Naive thymus-derived CD4-positive, alpha-beta T cell (primary cell): ENCODE data around the gene ZSWIM3. TPM values are rescaled to one million over a fixed set of nuclear protein-coding genes. Genes with fewer than 3 reads are reported as not detected.

Experiments
- ATAC-seq: fragments of 150-1000 bp; cut with Tn5 transposase; 2 replicates; pipeline ENCODE4 v1.10.0; 2021; ENCODE audit warnings: mild to moderate bottlenecking, moderate library complexity
- CTCF ChIA-PET: fragments of 350-600 bp; sonication (Branson Sonifier 250); formaldehyde crosslinking; loops from one replicate; lab custom pipeline; 2021; ENCODE audit warnings: antibody characterized with exemption; lab: Charles Lee
- POLR2A ChIA-PET: fragments of 350-600 bp; sonication (Branson Sonifier 250); formaldehyde crosslinking; loops from one replicate; lab custom pipeline; 2021; ENCODE audit warnings: antibody characterized with exemption, inconsistent platforms; lab: Charles Lee
- DNase-seq, 9 donors: peaks; one replicate each; pipeline versions ENCODE4 v3.0.0 to v3.0.0-alpha.2; 2020 to 2022; ENCODE audit warnings: mixed read lengths in 1 of 9
- H3K27ac ChIP-seq: one replicate; pipeline ENCODE4 v1.7.0; 2013; ENCODE audit warnings: mild to moderate bottlenecking, low read depth, low read length, moderate library complexity
- H3K27me3 ChIP-seq, 2 donors: one replicate each; pipeline ENCODE4 v1.7.0; 2013; ENCODE audit warnings: low read length in 2 of 2, mild to moderate bottlenecking in 2 of 2, moderate library complexity in 2 of 2; ENCODE audit not compliant: control insufficient read depth in 2 of 2, insufficient read depth in 2 of 2
- H3K36me3 ChIP-seq, 3 experiments: 1 replicate in 2 of 3; 2 replicates in 1 of 3; pipeline ENCODE4 v1.7.0; 2013; ENCODE audit warnings: low read length in 3 of 3, mild to moderate bottlenecking in 3 of 3, moderate library complexity in 1 of 3; ENCODE audit not compliant: insufficient read depth in 3 of 3, control insufficient read depth in 2 of 3
- H3K4me1 ChIP-seq, 2 donors: one replicate each; pipeline ENCODE4 v1.7.0; 2013; ENCODE audit warnings: low read length in 2 of 2, mild to moderate bottlenecking in 2 of 2, moderate library complexity in 1 of 2; ENCODE audit not compliant: control insufficient read depth in 2 of 2, insufficient read depth in 2 of 2
- H3K4me3 ChIP-seq: 2 replicates; pipeline ENCODE4 v1.7.0; 2013; ENCODE audit warnings: mild to moderate bottlenecking, low read length
- H3K9me3 ChIP-seq, 3 experiments: 1 replicate in 2 of 3; 2 replicates in 1 of 3; pipeline ENCODE4 v1.7.0; 2013; ENCODE audit warnings: low read length in 3 of 3; ENCODE audit not compliant: control insufficient read depth in 2 of 3
- H3K27ac Mint-ChIP-seq, 9 donors: one replicate each; pipeline ENCODE4 v1.8.0; 2020 to 2022; ENCODE audit warnings: mixed read lengths in 9 of 9, mild to moderate bottlenecking in 8 of 9, moderate library complexity in 5 of 9, inconsistent platforms in 2 of 9
- H3K27me3 Mint-ChIP-seq, 5 donors: one replicate each; pipeline ENCODE4 v1.8.0; 2021 to 2022; ENCODE audit warnings: mixed read lengths in 5 of 5, mild to moderate bottlenecking in 1 of 5
- H3K36me3 Mint-ChIP-seq, 5 donors: one replicate each; pipeline ENCODE4 v1.8.0; 2020 to 2022; ENCODE audit warnings: mixed read lengths in 5 of 5, mild to moderate bottlenecking in 3 of 5, inconsistent platforms in 1 of 5
- H3K4me1 Mint-ChIP-seq, 7 donors: one replicate each; pipeline ENCODE4 v1.8.0; 2020 to 2022; ENCODE audit warnings: mixed read lengths in 7 of 7, mild to moderate bottlenecking in 3 of 7, inconsistent platforms in 1 of 7
- H3K4me3 Mint-ChIP-seq, 10 donors: one replicate each; pipeline ENCODE4 v1.8.0; 2020 to 2022; ENCODE audit warnings: mild to moderate bottlenecking in 10 of 10, mixed read lengths in 10 of 10, moderate library complexity in 6 of 10, inconsistent platforms in 2 of 10
- H3K9me3 Mint-ChIP-seq, 11 donors: one replicate each; pipeline ENCODE4 v1.8.0; 2020 to 2022; ENCODE audit warnings: mixed read lengths in 11 of 11, mild to moderate bottlenecking in 4 of 11, inconsistent platforms in 1 of 11, moderate library complexity in 1 of 11
- intact Hi-C, 2 donors: fragments of 100-400 bp; cut with micrococcal nuclease; formaldehyde crosslinking; loops; one replicate each; pipeline ENCODE4 v1.15.1; 2023
- polyA plus RNA-seq, 2 donors: library from polyadenylated mRNA; unstranded; fragments of 300-500 nt; fragmentation: Illumina TruSeq; gene quantifications; one replicate each; pipeline ENCODE4 v1.2.3, GENCODE V29; 2021
- total RNA-seq, 6 experiments: library from RNA in 5 of 6; stranded (reverse) in 5 of 6; gene quantifications; 1 replicate in 5 of 6; 2 replicates in 1 of 6; pipeline ENCODE4 v1.2.3 and lab custom pipeline; 2021 to 2026

ZSWIM3 gene
- total and polyA plus RNA-seq, 7 experiments from 2014 or later = 1.2 to 6.8 (median 3.1) TPM

DNA sequence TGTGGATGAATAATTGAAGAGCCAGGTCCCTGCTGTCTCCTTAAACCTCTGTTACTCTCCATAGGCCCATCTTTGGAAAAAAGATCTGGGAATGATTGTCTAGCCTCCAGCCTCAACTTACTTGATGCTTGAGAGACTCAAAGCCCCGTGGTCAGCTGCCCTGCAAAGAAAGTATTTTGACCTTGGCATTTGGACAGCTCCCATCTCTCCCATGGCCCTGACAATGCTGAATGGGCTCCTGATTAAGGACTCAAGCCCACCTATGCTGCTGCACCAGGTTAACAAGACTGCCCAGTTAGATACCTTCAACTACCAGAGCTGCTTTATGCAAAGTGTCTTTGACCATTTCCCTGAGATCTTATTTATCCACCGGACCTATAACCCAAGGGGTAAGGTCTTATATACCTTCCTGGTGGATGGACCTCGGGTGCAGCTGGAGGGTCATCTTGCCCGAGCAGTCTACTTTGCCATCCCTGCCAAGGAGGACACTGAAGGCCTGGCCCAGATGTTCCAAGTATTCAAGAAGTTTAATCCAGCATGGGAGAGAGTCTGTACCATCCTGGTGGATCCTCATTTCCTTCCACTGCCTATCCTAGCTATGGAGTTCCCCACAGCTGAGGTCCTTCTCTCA lies 25.2 kb downstream of the ZSWIM3 start:
- H3K9me3 Mint-ChIP-seq = peaks cover 0 to 1% (median 0%) of the 10 kb centered on the region in 11 donors
- Histone ChIP-seq H3K27me3 (no peaks in the 10 kb centered on the region), H3K4me3 (no peak overlapping the region), H3K27ac (no peak overlapping the region), H3K9me3 (no peaks in the 10 kb centered on the region), H3K4me1 (peaks cover 9 to 18% of the 10 kb centered on the region in 2 donors), H3K36me3 (peaks cover 0 to 45% (median 19%) of the 10 kb centered on the region in 3 experiments)
- CTCF ChIA-PET = no interaction called here
- H3K4me1 Mint-ChIP-seq = peaks cover 26 to 43% (median 38%) of the 10 kb centered on the region in 7 donors
- H3K4me3 Mint-ChIP-seq = peak overlapping the region; percentile 62 to 90 (median 79)
- H3K27ac Mint-ChIP-seq = peak overlapping the region in 8 of 9 donors; percentile 9 to 87 (median 69)
- H3K27me3 Mint-ChIP-seq = no peaks in the 10 kb centered on the region
- ATAC-seq (no peak), DNase-seq (no peak)
- intact Hi-C loops = no loop called here
- peaks cover 0 to 20% (median 10%) of the 10 kb centered on the region in 5 donors for H3K36me3 Mint-ChIP-seq
- POLR2A ChIA-PET = interaction anchor here (0.5 to 6.0 kb wide), 8 partner anchors 9 to 480 kb away, joined by 3 to 64 read pairs (median 9); partner anchors contain the start of genes ACOT8, CTSA, NEURL2 and PCIF1

DNA sequence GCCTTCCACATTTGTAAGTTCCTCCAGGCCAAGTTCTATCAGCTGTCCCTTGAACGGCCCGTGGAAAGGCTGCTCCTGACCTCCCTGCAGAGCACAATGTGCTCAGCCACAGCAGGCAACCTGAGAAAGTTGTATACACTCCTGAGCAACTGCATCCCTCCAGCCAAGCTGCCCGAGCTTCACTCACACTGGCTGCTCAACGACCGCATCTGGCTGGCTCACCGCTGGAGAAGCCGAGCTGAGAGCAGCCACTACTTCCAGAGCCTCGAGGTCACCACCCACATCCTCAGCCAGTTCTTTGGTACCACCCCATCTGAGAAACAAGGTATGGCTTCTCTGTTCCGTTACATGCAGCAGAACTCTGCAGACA lies 25.7 kb downstream of the ZSWIM3 start:
- CTCF ChIA-PET = interaction anchor here (1.5 kb wide), 1 partner anchor 52 kb away, joined by 3 read pairs; the partner anchor contains the start of gene PCIF1
- H3K36me3 Mint-ChIP-seq = peaks cover 0 to 20% (median 10%) of the 10 kb centered on the region in 5 donors
- H3K27ac Mint-ChIP-seq = peak overlapping the region in 7 of 9 donors; percentile 38 to 77 (median 55)

DNA sequence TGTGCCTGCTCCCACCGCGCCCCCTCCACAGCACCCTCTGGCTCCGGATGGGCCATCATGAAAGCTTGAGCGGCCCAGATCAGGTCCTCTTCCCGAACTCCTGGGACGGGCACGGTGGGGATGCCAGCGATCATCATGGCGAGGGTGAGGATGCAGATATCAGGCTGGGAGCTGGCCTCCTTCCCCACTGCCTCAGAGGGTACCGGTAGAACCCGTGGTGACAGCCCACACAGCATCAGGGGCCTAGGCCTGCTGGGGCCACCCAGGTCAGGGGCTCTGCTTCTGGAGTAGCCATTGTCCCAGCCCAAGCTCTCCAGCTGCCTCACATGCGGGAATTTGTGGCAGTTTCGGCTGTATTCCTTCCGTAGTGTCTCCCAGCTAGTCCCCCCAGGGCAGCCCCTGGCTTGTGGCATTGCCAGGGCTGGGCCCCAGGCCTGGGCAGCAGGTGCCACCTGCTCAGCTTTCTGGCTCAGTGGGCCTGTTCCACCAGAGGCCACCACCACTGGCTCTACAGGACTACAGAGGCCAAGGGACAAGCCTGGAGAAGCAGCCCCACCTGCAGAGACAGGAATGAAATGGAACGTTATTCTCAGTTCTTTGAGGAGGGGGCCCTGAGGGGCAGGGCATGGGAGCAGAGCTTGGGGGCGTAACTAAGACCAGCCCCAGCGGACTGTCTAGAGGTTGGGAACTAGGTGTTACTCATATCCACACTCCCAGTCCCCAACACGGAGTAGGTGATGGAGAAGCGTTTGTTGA lies 29.4 kb downstream of the ZSWIM3 start:
- Mint-ChIP-seq H3K4me1 (peaks cover 22 to 40% (median 38%) of the 10 kb centered on the region in 7 donors), H3K27ac (peak overlapping the region in 1 of 9 donors; percentile 59), H3K9me3 (peaks cover 0 to 1% (median 0%) of the 10 kb centered on the region in 11 donors), H3K4me3 (no peak overlapping the region), H3K27me3 (no peaks in the 10 kb centered on the region), H3K36me3 (peaks cover 0 to 16% (median 10%) of the 10 kb centered on the region in 5 donors)
- ChIA-PET POLR2A (interaction anchor here (0.8 to 1.2 kb wide), 2 partner anchors 29 to 47 kb away, joined by 3 read pairs; partner anchors contain the start of gene PCIF1), CTCF (interaction anchor here (0.8 kb wide), 1 partner anchor 48 kb away, joined by 4 read pairs; the partner anchor contains the start of gene PCIF1)
- Histone ChIP-seq H3K27ac (no peak overlapping the region), H3K4me1 (peaks cover 13% of the 10 kb centered on the region in 2 donors), H3K36me3 (peaks cover 0 to 40% (median 11%) of the 10 kb centered on the region in 3 experiments), H3K4me3 (no peak overlapping the region), H3K27me3 (no peaks in the 10 kb centered on the region), H3K9me3 (no peaks in the 10 kb centered on the region)
- ATAC-seq (no peak), DNase-seq (no peak)
- intact Hi-C loops = no loop called here

More for the DNA sequence above, 25.7 kb downstream of the ZSWIM3 start:
- Histone ChIP-seq H3K4me1 (peaks cover 9 to 18% of the 10 kb centered on the region in 2 donors), H3K36me3 (peaks cover 0 to 40% (median 15%) of the 10 kb centered on the region in 3 experiments), H3K27me3 (no peaks in the 10 kb centered on the region), H3K9me3 (no peaks in the 10 kb centered on the region), H3K4me3 (no peak overlapping the region), H3K27ac (no peak overlapping the region)
- no peaks in the 10 kb centered on the region for H3K27me3 Mint-ChIP-seq
- peaks cover 0 to 1% (median 0%) of the 10 kb centered on the region in 11 donors for H3K9me3 Mint-ChIP-seq
- POLR2A ChIA-PET = interaction anchor here (0.5 to 6.0 kb wide), 7 partner anchors 8 to 479 kb away, joined by 3 to 64 read pairs (median 13); partner anchors contain the start of genes ACOT8, CTSA, NEURL2 and PCIF1
- H3K4me1 Mint-ChIP-seq = peaks cover 26 to 43% (median 40%) of the 10 kb centered on the region in 7 donors
- no peak for ATAC-seq
- peak overlapping the region in 9 of 10 donors; percentile 32 to 90 (median 41) for H3K4me3 Mint-ChIP-seq
- intact Hi-C loops = no loop called here
- no peak for DNase-seq

GRCh38 chr20:45887346-45887715 lies 29.9 kb downstream of the ZSWIM3 start, which contains the start of gene SPATA25:
Gene SPATA25, minus strand, starts transcription at chr20:45887622. Its CDS starts 32 bp downstream, at chr20:45887590.
- Mint-ChIP-seq H3K27ac (peak within 1 kb of the TSS in 3 of 9 donors; percentile 33 to 59 (median 40)), H3K27me3 (no peaks in the 10 kb centered on the region), H3K9me3 (peaks cover 0 to 1% (median 0%) of the 10 kb centered on the region in 11 donors), H3K36me3 (peaks cover 0 to 15% (median 10%) of the 10 kb centered on the region in 5 donors), H3K4me3 (peak within 1 kb of the TSS in 1 of 10 donors; percentile 45), H3K4me1 (peaks cover 21 to 41% (median 38%) of the 10 kb centered on the region in 7 donors)
- Histone ChIP-seq H3K27ac (no peak within 1 kb of the TSS), H3K27me3 (no peaks in the 10 kb centered on the region), H3K4me3 (no peak within 1 kb of the TSS), H3K36me3 (peaks cover 0 to 40% (median 10%) of the 10 kb centered on the region in 3 experiments), H3K4me1 (peaks cover 14 to 18% of the 10 kb centered on the region in 2 donors), H3K9me3 (no peaks in the 10 kb centered on the region)
- DNase-seq = no peak
- CTCF ChIA-PET = no interaction called here
- ATAC-seq = no peak
- POLR2A ChIA-PET = interaction anchor here (0.8 kb wide), 1 partner anchor 47 kb away, joined by 3 read pairs; the partner anchor contains the start of gene PCIF1
- intact Hi-C loops = no loop called here

- H3K4me1 ChIP-seq = peaks cover 22 to 28% of the 10 kb centered on the region in 2 donors
These were observed 31.3 kb downstream of the ZSWIM3 start for GRCh38 chr20:45888681-45889080.

More at GRCh38 chr20:45888681-45889080, 31.3 kb downstream of the ZSWIM3 start:
- H3K9me3 ChIP-seq = no peaks in the 10 kb centered on the region
- peaks cover 0 to 9% (median 4%) of the 10 kb centered on the region in 5 donors for H3K36me3 Mint-ChIP-seq
- no peaks in the 10 kb centered on the region for H3K27me3 ChIP-seq
- peak overlapping the region in 1 of 10 donors; percentile 45 for H3K4me3 Mint-ChIP-seq
- H3K4me3 ChIP-seq = no peak overlapping the region
- peak overlapping the region in 1 of 9 donors; percentile 63 for H3K27ac Mint-ChIP-seq
- peaks cover 0 to 1% (median 0%) of the 10 kb centered on the region in 11 donors for H3K9me3 Mint-ChIP-seq
- intact Hi-C loops = no loop called here
- ChIA-PET CTCF (interaction anchor here (0.8 to 1.3 kb wide), 2 partner anchors 38 to 39 kb away, joined by 3 to 6 read pairs; no protein-coding TSS in a partner anchor), POLR2A (interaction anchor here (4.3 to 4.6 kb wide), 2 partner anchors 7 to 45 kb away, joined by 64 to 65 read pairs; partner anchors contain the start of genes PCIF1 and ZSWIM1)
- no peak overlapping the region for H3K27ac ChIP-seq
- H3K27me3 Mint-ChIP-seq = no peaks in the 10 kb centered on the region
- peaks cover 0 to 29% (median 0%) of the 10 kb centered on the region in 3 experiments for H3K36me3 ChIP-seq
- DNase-seq (no peak), ATAC-seq (no peak)
- peaks cover 16 to 37% (median 35%) of the 10 kb centered on the region in 7 donors for H3K4me1 Mint-ChIP-seq
